Adrenal gland (tissue), 5 donors: ENCODE results near the gene PPP2R5C.

Experiments
- POLR2A ChIP-seq, 2 donors: fragments of 450-650 bp; IDR thresholded peaks; one replicate each; pipeline ENCODE4 v1.6.1; 2017; ENCODE audit warnings: antibody characterized with exemption in 2 of 2, mild to moderate bottlenecking in 2 of 2, moderate library complexity in 1 of 2
- TF ChIP-seq, protein P1 (sequence below), 6 experiments: fragments of 450-650 bp in 4 of 6; fragments of 200-600 bp in 2 of 6; sonication (generic) in 1 of 6; IDR thresholded peaks; 1 replicate in 5 of 6; 2 replicates in 1 of 6; pipeline versions ENCODE4 v1.5.1 to v1.8.0; 2016 to 2021; ENCODE audit warnings: antibody characterized with exemption in 6 of 6, mild to moderate bottlenecking in 2 of 6, moderate library complexity in 1 of 6
- donor health status: DM: no; HTN: no; CAD: no.

DNA sequence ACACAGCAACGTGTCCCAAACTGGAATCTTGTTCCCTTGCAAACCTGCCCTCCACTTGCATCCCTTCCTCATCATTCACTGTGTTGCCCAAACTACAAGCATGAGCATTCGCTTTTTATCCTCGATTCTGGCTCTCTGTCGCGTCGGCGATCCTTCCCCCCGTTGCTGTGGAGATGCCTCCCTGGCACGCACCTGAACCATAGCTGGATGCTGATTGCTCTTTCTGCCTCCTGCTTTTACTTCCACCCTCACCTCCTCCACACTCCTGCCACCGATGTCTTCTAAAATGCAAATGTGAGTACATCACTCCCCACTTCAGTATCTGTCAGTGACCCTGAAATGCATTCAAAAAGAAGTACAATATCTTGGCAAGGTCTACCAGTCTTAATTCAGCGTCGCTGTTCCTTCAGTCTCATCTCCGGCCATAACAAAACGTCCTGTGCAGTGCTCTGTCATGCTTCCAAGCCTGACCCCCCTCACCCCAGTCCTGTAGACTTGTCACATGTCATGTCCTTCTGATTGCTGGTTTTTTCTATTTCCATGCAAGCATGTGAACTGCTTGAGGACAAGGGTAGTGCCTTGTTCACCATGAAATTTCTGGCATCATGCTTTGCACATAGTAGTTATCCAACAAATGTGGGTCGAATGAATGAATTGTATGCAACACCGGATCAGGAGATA, 2.5 kb upstream of the PPP2R5C start:
- no peak for TF ChIP-seq POLR2A (IDR thresholded peaks at IDR 0.05)
- TF ChIP-seq, protein P1, sequence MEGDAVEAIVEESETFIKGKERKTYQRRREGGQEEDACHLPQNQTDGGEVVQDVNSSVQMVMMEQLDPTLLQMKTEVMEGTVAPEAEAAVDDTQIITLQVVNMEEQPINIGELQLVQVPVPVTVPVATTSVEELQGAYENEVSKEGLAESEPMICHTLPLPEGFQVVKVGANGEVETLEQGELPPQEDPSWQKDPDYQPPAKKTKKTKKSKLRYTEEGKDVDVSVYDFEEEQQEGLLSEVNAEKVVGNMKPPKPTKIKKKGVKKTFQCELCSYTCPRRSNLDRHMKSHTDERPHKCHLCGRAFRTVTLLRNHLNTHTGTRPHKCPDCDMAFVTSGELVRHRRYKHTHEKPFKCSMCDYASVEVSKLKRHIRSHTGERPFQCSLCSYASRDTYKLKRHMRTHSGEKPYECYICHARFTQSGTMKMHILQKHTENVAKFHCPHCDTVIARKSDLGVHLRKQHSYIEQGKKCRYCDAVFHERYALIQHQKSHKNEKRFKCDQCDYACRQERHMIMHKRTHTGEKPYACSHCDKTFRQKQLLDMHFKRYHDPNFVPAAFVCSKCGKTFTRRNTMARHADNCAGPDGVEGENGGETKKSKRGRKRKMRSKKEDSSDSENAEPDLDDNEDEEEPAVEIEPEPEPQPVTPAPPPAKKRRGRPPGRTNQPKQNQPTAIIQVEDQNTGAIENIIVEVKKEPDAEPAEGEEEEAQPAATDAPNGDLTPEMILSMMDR (IDR thresholded peaks at IDR 0.05): no peak
